HepG2 (cell line): ENCODE data around the gene HYPK. TPM values are rescaled to one million over a fixed set of nuclear protein-coding genes. Genes with fewer than 3 reads are reported as not detected.
"Not testable (repeated sequence)": the region's sequence is repeated elsewhere in the genome, so short reads cannot be mapped to it uniquely, and the experiment has no call there.

Experiments used
- ATAC-seq: fragments of 200-7000 bp; cut with Tn5 transposase; 3 replicates; pipeline ENCODE4 v1.9.1; 2020; ENCODE audit warnings: mild to moderate bottlenecking, moderate library complexity
- BruUV-seq: library from RNA; stranded (reverse); fragments of 400-500 nt; replicated peaks from 2 replicates; lab custom pipeline; 2021; lab: Mats Ljungman, UMichigan
- CTCF ChIA-PET: fragments of 300-600 bp; formaldehyde crosslinking; extraction: SDS; loops from one replicate; lab custom pipeline; 2021; ENCODE audit warnings: low total read pairs, inconsistent platforms, low intra/inter-chr PET ratio; lab: Yijun Ruan, JAX
- POLR2A ChIA-PET: fragments of 350-600 bp; sonication (Branson Sonifier 250); formaldehyde crosslinking; loops from one replicate; lab custom pipeline; 2020; ENCODE audit warnings: antibody characterized with exemption, inconsistent platforms; lab: Yijun Ruan, JAX
- DNase-seq: peaks from one replicate; pipeline ENCODE4 v3.0.0-alpha.2; 2015; ENCODE audit warnings: low spot score
- FAIRE-seq: peaks from 3 replicates; lab custom pipeline; 2011; peaks lifted over from hg19 to GRCh38; lab: Jason Lieb, UNC
- H2AFZ ChIP-seq: one replicate; pipeline ENCODE4 v1.6.1; 2011; ENCODE audit warnings: low read length, inconsistent platforms
- H3K27ac ChIP-seq: fragments of 300-600 bp; 3 replicates; pipeline ENCODE4 v1.8.0; 2011; ENCODE audit warnings: mixed run types, mild to moderate bottlenecking, mixed read lengths, low read length, inconsistent platforms; ENCODE audit not compliant: insufficient read depth; ENCODE audit errors: extremely low read length
- H3K27me3 ChIP-seq, 2 experiments: fragments of 200-600 bp in 1 of 2; 2 replicates in 1 of 2; 3 replicates in 1 of 2; pipeline versions ENCODE4 v1.6.0 to v1.8.0; 2011; ENCODE audit warnings: low read length in 2 of 2, mild to moderate bottlenecking in 2 of 2, moderate library complexity in 2 of 2, inconsistent platforms in 1 of 2; ENCODE audit not compliant: insufficient read depth in 2 of 2, control insufficient read depth in 1 of 2
- H3K36me3 ChIP-seq, 2 experiments: fragments of 200-600 bp in 1 of 2; replicated peaks in 1 of 2; 2 replicates in 1 of 2; 3 replicates in 1 of 2; pipeline versions ENCODE4 v1.5.1 to v1.8.0; 2011; ENCODE audit warnings: low read length in 2 of 2, inconsistent platforms in 1 of 2; ENCODE audit not compliant: insufficient read depth in 2 of 2, control insufficient read depth in 1 of 2
- H3K4me1 ChIP-seq: 2 replicates; pipeline ENCODE4 v1.5.1; 2012; ENCODE audit warnings: low read length, inconsistent platforms; ENCODE audit not compliant: insufficient read depth
- H3K4me2 ChIP-seq: 2 replicates; pipeline ENCODE4 v1.6.0; 2011; ENCODE audit warnings: low read depth, low read length, inconsistent platforms
- H3K4me3 ChIP-seq, 3 experiments: fragments of 200-600 bp in 1 of 3; sonication (generic), shearing (Covaris generic) in 1 of 3; replicated peaks in 1 of 3; 2 replicates each; pipeline ENCODE4 v1.5.1; 2011 to 2016; ENCODE audit warnings: low read length in 3 of 3, inconsistent platforms in 2 of 3, low read depth in 2 of 3, mild to moderate bottlenecking in 2 of 3, control low read depth in 1 of 3, mixed read lengths in 1 of 3; ENCODE audit not compliant: insufficient read depth in 1 of 3
- H3K79me2 ChIP-seq: one replicate; pipeline ENCODE4 v1.6.1; 2011; ENCODE audit warnings: low read length, inconsistent platforms; ENCODE audit not compliant: insufficient read depth
- H3K9ac ChIP-seq: 2 replicates; pipeline ENCODE4 v1.6.0; 2011; ENCODE audit warnings: mild to moderate bottlenecking, low read depth, low read length, inconsistent platforms; ENCODE audit not compliant: insufficient read depth
- H3K9me3 ChIP-seq: 2 replicates; pipeline ENCODE4 v1.5.1; 2012; ENCODE audit warnings: mild to moderate bottlenecking, low read length
- H4K20me1 ChIP-seq: 2 replicates; pipeline ENCODE4 v1.6.0; 2011; ENCODE audit warnings: inconsistent platforms, mild to moderate bottlenecking, low read length, moderate library complexity; ENCODE audit not compliant: insufficient read depth
- CAMTA2 ChIP-seq: sonication (generic); formaldehyde crosslinking; IDR thresholded peaks from 2 replicates; pipeline ENCODE4 v1.4.0; 2020; ENCODE audit warnings: mild to moderate bottlenecking, missing genetic modification reagents, borderline replicate concordance
- DNMT3B ChIP-seq: conservative IDR thresholded peaks from 2 replicates; pipeline ENCODE4 v1.6.1; 2016; ENCODE audit warnings: missing biosample characterization, control low read depth
- DR1 ChIP-seq: sonication (generic); formaldehyde crosslinking; IDR thresholded peaks from 2 replicates; pipeline ENCODE4 v1.8.0; 2021; ENCODE audit warnings: mild to moderate bottlenecking, missing genetic modification reagents, inconsistent platforms
- FOXC1 ChIP-seq: sonication (generic); formaldehyde crosslinking; IDR thresholded peaks from 2 replicates; pipeline ENCODE4 v1.8.0; 2022; ENCODE audit warnings: mild to moderate bottlenecking, missing genetic modification reagents, borderline replicate concordance
- HHEX ChIP-seq: IDR thresholded peaks from 2 replicates; pipeline ENCODE4 v1.6.1; 2016; ENCODE audit warnings: control low read depth
- IKZF4 ChIP-seq: sonication (generic); formaldehyde crosslinking; IDR thresholded peaks from 2 replicates; pipeline ENCODE4 v1.5.1; 2020; ENCODE audit warnings: borderline replicate concordance, mild to moderate bottlenecking, low read depth, missing genetic modification reagents; ENCODE audit errors: not compliant biosample characterization
- KLF12 ChIP-seq: sonication (generic); formaldehyde crosslinking; IDR thresholded peaks from 2 replicates; pipeline ENCODE4 v1.4.0; 2020; ENCODE audit warnings: missing genetic modification reagents, borderline replicate concordance
- RAD51 ChIP-seq: fragments of 450-650 bp; IDR thresholded peaks from 2 replicates; pipeline ENCODE4 v1.6.1; 2016; ENCODE audit warnings: borderline replicate concordance
- SMAD3 ChIP-seq: sonication (generic); formaldehyde crosslinking; IDR thresholded peaks from 2 replicates; pipeline ENCODE4 v1.4.0; 2020; ENCODE audit warnings: missing genetic modification reagents
- SNAPC2 ChIP-seq: sonication (generic); formaldehyde crosslinking; IDR thresholded peaks from 2 replicates; pipeline ENCODE4 v1.8.1; 2022; ENCODE audit warnings: mild to moderate bottlenecking, missing genetic modification reagents
- TCF12 ChIP-seq, 2 experiments: fragments of 450-650 bp in 1 of 2; sonication (generic) in 1 of 2; formaldehyde crosslinking in 1 of 2; IDR thresholded peaks; 2 replicates each; pipeline versions ENCODE4 v1.6.1 to v1.8.0; 2017 to 2022; ENCODE audit warnings: antibody characterized with exemption in 1 of 2, mild to moderate bottlenecking in 1 of 2, missing genetic modification reagents in 1 of 2, moderate library complexity in 1 of 2
- TOE1 ChIP-seq: sonication (generic); formaldehyde crosslinking; IDR thresholded peaks from 2 replicates; pipeline ENCODE4 v1.4.0; 2020; ENCODE audit warnings: mild to moderate bottlenecking, missing genetic modification reagents
- ZFP62 ChIP-seq: sonication (generic); formaldehyde crosslinking; IDR thresholded peaks from 2 replicates; pipeline ENCODE4 v1.4.0; 2020; ENCODE audit warnings: missing genetic modification reagents
- ZMAT3 ChIP-seq: sonication (generic); formaldehyde crosslinking; conservative IDR thresholded peaks from 2 replicates; pipeline ENCODE4 v1.7.0; 2021; ENCODE audit warnings: missing genetic modification reagents
- ZNF451 ChIP-seq: sonication (generic); formaldehyde crosslinking; IDR thresholded peaks from 2 replicates; pipeline ENCODE4 v1.5.0; 2020; ENCODE audit warnings: mild to moderate bottlenecking, missing genetic modification reagents
- ZNF788 ChIP-seq: sonication (generic); formaldehyde crosslinking; IDR thresholded peaks from 2 replicates; pipeline ENCODE4 v1.5.0; 2020; ENCODE audit warnings: mild to moderate bottlenecking, missing genetic modification reagents, borderline replicate concordance
- WGBS: methylation state at CpG from one replicate; pipeline ENCODE4 v1.1.6; 2017; ENCODE audit warnings: low lambda C conversion rate; 5-methylcytosine and 5-hydroxymethylcytosine counted together
- in situ Hi-C: cut with HindIII; loops from 2 replicates; pipeline ENCODE4 v1.10.0; 2017; ENCODE audit warnings: low pct_unique_long_range_greater_than_20kb; ENCODE audit not compliant: extremely low pct_ligation_motif_present
- intact Hi-C: fragments of 100-400 bp; cut with micrococcal nuclease; formaldehyde crosslinking; loops from one replicate; pipeline ENCODE4 v1.10.0; 2022; ENCODE audit not compliant: unreplicated experiment
- polyA plus RNA-seq, 8 experiments: library from polyadenylated mRNA; depleted of rRNA in 3 of 8; stranded (reverse) in 7 of 8; unstranded in 1 of 8; fragments of >200 nt; fragmentation: Illumina TruSeq in 4 of 8; extraction: Trizol in 4 of 8; gene quantifications; 2 replicates each; pipeline versions ENCODE4 v1.2.1 to v1.2.3, GENCODE V29; 2011 to 2016; ENCODE audit warnings: low read depth in 4 of 8, missing spikeins in 1 of 8, mixed read lengths in 1 of 8; ENCODE audit not compliant: insufficient read depth in 1 of 8
- total RNA-seq, 5 experiments: library from RNA; depleted of rRNA; stranded (reverse); fragments of >200 nt; fragmentation: Illumina TruSeq; extraction: Trizol; gene quantifications; 2 replicates each; pipeline ENCODE4 v1.2.3, GENCODE V29; 2016; ENCODE audit warnings: low read depth in 1 of 5
- TF ChIP-seq, protein P1 (sequence below): IDR thresholded peaks from 2 replicates; pipeline ENCODE4 v1.6.1; 2016; ENCODE audit warnings: low read depth, borderline replicate concordance
- TF ChIP-seq, protein P2 (sequence below): sonication (generic); formaldehyde crosslinking; IDR thresholded peaks from 2 replicates; pipeline ENCODE4 v1.9.0; 2021; ENCODE audit warnings: missing genetic modification reagents, borderline replicate concordance

The HYPK gene
- total and polyA plus RNA-seq, 2 of the 13 experiments (the other 11 are each of a cell fraction or from before 2014, with no cell fraction given), result 13.5 to 16.5 TPM

DNA sequence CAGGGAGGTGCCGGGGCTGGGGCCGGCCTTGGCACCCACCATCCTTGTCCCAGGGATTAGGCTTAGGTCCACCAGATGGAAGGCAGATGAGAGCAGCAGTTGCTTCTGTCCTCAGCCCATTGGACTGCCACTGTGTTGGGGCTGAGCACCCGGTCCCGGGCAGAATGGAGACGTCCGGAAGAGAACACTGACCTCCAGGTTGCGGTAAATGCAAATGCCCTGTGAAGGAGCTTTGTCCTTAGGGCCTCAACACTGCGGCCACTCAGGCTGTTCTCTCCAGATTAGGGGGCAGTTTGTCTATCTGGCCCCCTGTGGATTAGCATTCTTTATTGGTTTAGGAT lies 484 bp upstream of the HYPK start, which contains the start of gene SERINC4 (continued):
- 0 out of 2 replicates have a peak, but pooled peaks have one; percentile 2 for TF ChIP-seq ZNF788 (CRISPR knock-in tag)
- TF ChIP-seq TCF12 (IDR thresholded peaks at IDR 0.05), result no peak
- TF ChIP-seq TCF12 (CRISPR knock-in tag; IDR thresholded peaks at IDR 0.05), result no peak
- no peak for TF ChIP-seq ZMAT3 (CRISPR knock-in tag)
- no peak for TF ChIP-seq DR1 (CRISPR knock-in tag)
- TF ChIP-seq IKZF4 (CRISPR knock-in tag), result no peak
- TF ChIP-seq DNMT3B (CRISPR knock-in tag), result no peak; the same call in 1 of the 2 replicates
- TF ChIP-seq SMAD3, result no peak
- TF ChIP-seq KLF12 (CRISPR knock-in tag), result no peak
- no peak for TF ChIP-seq HHEX
- no peak for TF ChIP-seq CAMTA2 (CRISPR knock-in tag)
- TF ChIP-seq ZNF451 (CRISPR knock-in tag), result 0 out of 2 replicates have a peak, but pooled peaks have one; percentile 13
- no peak for TF ChIP-seq FOXC1
- TF ChIP-seq RAD51, result no peak
- no peak for TF ChIP-seq ZFP62 (CRISPR knock-in tag)
- TF ChIP-seq SNAPC2, result no peak
- TF ChIP-seq, protein P1, sequence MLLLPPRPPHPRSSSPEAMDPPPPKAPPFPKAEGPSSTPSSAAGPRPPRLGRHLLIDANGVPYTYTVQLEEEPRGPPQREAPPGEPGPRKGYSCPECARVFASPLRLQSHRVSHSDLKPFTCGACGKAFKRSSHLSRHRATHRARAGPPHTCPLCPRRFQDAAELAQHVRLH (CRISPR knock-in tag), result no peak
- no peak for TF ChIP-seq TOE1 (CRISPR knock-in tag)
- TF ChIP-seq, protein P2, sequence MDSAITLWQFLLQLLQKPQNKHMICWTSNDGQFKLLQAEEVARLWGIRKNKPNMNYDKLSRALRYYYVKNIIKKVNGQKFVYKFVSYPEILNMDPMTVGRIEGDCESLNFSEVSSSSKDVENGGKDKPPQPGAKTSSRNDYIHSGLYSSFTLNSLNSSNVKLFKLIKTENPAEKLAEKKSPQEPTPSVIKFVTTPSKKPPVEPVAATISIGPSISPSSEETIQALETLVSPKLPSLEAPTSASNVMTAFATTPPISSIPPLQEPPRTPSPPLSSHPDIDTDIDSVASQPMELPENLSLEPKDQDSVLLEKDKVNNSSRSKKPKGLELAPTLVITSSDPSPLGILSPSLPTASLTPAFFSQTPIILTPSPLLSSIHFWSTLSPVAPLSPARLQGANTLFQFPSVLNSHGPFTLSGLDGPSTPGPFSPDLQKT, result no peak

GRCh38 chr15:43802676-43803075 lies 2.3 kb downstream of the HYPK start:
- H3K27me3 ChIP-seq, BruUV-seq, DNase-seq, H2AFZ ChIP-seq, H3K9ac ChIP-seq, H3K4me3 ChIP-seq, H3K27ac ChIP-seq, ATAC-seq, FAIRE-seq, H4K20me1 ChIP-seq, CTCF ChIA-PET, intact Hi-C loops, in situ Hi-C loops, H3K9me3 ChIP-seq, H3K4me2 ChIP-seq: not testable (repeated sequence)
- WGBS, result 99% methylated on average over 7 of the region's 7 CpGs
- Histone ChIP-seq H3K36me3 (peaks cover 5 to 32% of the 10 kb centered on the region in 2 experiments), H3K79me2 (peaks cover 15% of the 10 kb centered on the region), H3K4me1 (peaks cover 38% of the 10 kb centered on the region)
- POLR2A ChIA-PET, result interaction anchor here (2.9 kb wide), 1 partner anchor 21 kb away, joined by 30 read pairs; the partner anchor contains the start of gene MFAP1
